KMS-11 (cell line): Measurements from ENCODE around the gene LITAF.
"Not testable (repeated sequence)": the region's sequence is repeated elsewhere in the genome, so short reads cannot be mapped to it uniquely, and the experiment has no call there.

Source experiments
- H2AFZ ChIP-seq: fragments of 200-600 bp; sonication (generic); 2 replicates; pipeline ENCODE4 v1.6.1; 2016; ENCODE audit warnings: antibody characterized with exemption, mixed run types, low read depth
- H3K27ac ChIP-seq: fragments of 200-600 bp; sonication (generic); 2 replicates; pipeline ENCODE4 v1.6.1; 2016; ENCODE audit warnings: mild to moderate bottlenecking, mixed run types
- H3K27me3 ChIP-seq: fragments of 200-600 bp; sonication (generic); 2 replicates; pipeline ENCODE4 v1.6.1; 2017; ENCODE audit warnings: mild to moderate bottlenecking, low read depth, mixed run types, moderate library complexity; ENCODE audit not compliant: insufficient read depth
- H3K36me3 ChIP-seq: fragments of 200-600 bp; sonication (generic); 2 replicates; pipeline ENCODE4 v1.6.1; 2017; ENCODE audit warnings: mild to moderate bottlenecking, mixed run types; ENCODE audit not compliant: insufficient read depth
- H3K4me1 ChIP-seq: fragments of 200-600 bp; sonication (generic); 2 replicates; pipeline ENCODE4 v1.6.1; 2016; ENCODE audit warnings: mild to moderate bottlenecking, low read depth, mixed run types; ENCODE audit not compliant: poor library complexity, severe bottlenecking
- H3K4me2 ChIP-seq: fragments of 200-600 bp; sonication (generic); 2 replicates; pipeline ENCODE4 v1.7.0; 2016; ENCODE audit warnings: mild to moderate bottlenecking, mixed run types
- H3K4me3 ChIP-seq: fragments of 200-600 bp; sonication (generic); IDR thresholded peaks from 2 replicates; pipeline ENCODE4 v1.6.1; 2017; ENCODE audit warnings: low read depth, low read length, mixed read lengths; ENCODE audit not compliant: insufficient read depth
- H3K79me2 ChIP-seq: fragments of 200-600 bp; sonication (generic); 2 replicates; pipeline ENCODE4 v1.6.1; 2016; ENCODE audit warnings: low read depth, mixed run types; ENCODE audit not compliant: insufficient read depth
- H3K9ac ChIP-seq: fragments of 200-600 bp; sonication (generic); 2 replicates; pipeline ENCODE4 v1.6.1; 2016; ENCODE audit warnings: mild to moderate bottlenecking, mixed run types
- H4K20me1 ChIP-seq: fragments of 200-600 bp; sonication (generic); 2 replicates; pipeline ENCODE4 v1.6.1; 2016; ENCODE audit warnings: mild to moderate bottlenecking, mixed run types; ENCODE audit not compliant: insufficient read depth
- TF ChIP-seq, protein P1 (sequence below): fragments of 200-600 bp; sonication (generic); conservative IDR thresholded peaks from 2 replicates; pipeline ENCODE4 v1.6.1; 2017; ENCODE audit warnings: low read depth, mild to moderate bottlenecking, antibody characterized with exemption, low read length, moderate library complexity, mixed read lengths

Gene LITAF

DNA sequence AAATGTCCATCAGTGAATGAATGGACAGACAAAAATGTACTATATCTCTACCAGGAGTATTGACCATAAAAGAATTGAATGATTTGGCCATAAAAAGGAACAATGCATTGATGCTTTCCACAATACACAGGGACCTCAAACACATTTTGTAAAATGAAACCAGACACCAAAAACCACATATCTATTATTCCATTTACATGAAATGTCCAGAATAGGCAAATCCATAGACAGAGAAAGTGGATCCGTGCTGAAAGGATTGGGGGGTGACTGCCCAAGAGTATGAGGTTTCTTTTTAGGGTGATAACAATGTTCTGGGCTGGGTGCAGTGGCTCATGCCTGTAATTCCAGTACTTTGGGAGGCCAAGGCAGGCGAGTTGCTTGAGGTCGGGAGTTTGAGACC lies 6.9 kb upstream of the LITAF start:
- no peaks in the 10 kb centered on the region for H3K36me3 ChIP-seq
- peaks cover 14% of the 10 kb centered on the region for H3K4me1 ChIP-seq
- no peak overlapping the region for H3K4me2 ChIP-seq
- H3K9ac ChIP-seq = no peak overlapping the region
- H4K20me1 ChIP-seq = no peaks in the 10 kb centered on the region
- no peak overlapping the region for H3K27ac ChIP-seq
- H3K4me3 ChIP-seq = no peak overlapping the region
- no peak overlapping the region for H2AFZ ChIP-seq
- H3K79me2 ChIP-seq = no peaks in the 10 kb centered on the region
- TF ChIP-seq, protein P1, sequence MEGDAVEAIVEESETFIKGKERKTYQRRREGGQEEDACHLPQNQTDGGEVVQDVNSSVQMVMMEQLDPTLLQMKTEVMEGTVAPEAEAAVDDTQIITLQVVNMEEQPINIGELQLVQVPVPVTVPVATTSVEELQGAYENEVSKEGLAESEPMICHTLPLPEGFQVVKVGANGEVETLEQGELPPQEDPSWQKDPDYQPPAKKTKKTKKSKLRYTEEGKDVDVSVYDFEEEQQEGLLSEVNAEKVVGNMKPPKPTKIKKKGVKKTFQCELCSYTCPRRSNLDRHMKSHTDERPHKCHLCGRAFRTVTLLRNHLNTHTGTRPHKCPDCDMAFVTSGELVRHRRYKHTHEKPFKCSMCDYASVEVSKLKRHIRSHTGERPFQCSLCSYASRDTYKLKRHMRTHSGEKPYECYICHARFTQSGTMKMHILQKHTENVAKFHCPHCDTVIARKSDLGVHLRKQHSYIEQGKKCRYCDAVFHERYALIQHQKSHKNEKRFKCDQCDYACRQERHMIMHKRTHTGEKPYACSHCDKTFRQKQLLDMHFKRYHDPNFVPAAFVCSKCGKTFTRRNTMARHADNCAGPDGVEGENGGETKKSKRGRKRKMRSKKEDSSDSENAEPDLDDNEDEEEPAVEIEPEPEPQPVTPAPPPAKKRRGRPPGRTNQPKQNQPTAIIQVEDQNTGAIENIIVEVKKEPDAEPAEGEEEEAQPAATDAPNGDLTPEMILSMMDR = no peak
- H3K27me3 ChIP-seq = 0 out of 2 replicates have a peak, but pooled peaks cover 3% of the 10 kb centered on the region

DNA sequence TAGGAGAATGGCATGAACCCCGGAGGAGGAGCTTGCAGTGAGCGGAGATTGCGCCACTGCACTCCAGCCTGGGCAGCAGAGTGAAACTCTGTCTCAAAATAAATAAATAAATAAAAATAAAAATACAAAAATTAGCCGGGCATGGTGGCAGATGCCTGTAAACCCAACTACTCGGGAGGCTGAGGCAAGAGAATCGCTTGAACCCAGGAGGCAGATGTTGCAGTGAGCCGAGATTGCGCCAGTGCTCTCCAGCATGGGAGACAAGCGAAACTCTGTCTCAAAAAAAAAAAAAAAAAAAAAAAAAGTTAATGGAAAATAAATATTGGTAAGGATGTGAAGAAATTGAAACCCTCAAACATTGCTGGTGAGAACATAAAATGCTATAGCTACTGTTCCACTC lies 6.4 kb upstream of the LITAF start:
- not testable (repeated sequence) for H3K4me3 ChIP-seq, H3K9ac ChIP-seq, H2AFZ ChIP-seq, H3K79me2 ChIP-seq, H4K20me1 ChIP-seq, H3K4me2 ChIP-seq, H3K36me3 ChIP-seq, H3K27me3 ChIP-seq, H3K27ac ChIP-seq
- H3K4me1 ChIP-seq = peaks cover 16% of the 10 kb centered on the region

DNA sequence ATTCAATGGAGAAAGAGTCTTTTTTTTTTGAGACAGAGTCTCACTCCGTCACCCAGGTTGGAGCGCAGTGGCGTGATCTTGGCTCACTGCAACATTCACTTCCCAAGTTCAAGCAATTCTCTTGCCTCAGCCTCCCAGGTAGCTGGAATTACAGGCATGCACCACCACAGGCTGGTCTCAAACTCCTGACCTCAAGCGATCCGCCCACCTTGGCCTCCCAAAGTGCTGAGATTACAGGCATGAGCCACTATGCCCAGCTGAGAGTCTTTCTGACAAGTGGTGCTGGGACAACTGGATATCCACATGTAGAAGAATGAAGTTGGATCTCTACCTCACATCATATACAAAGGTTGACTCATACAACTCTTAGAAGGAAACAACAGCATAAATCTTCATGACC lies 4.9 kb upstream of the LITAF start:
- H3K79me2 ChIP-seq, H3K27me3 ChIP-seq: not testable (repeated sequence)

DNA sequence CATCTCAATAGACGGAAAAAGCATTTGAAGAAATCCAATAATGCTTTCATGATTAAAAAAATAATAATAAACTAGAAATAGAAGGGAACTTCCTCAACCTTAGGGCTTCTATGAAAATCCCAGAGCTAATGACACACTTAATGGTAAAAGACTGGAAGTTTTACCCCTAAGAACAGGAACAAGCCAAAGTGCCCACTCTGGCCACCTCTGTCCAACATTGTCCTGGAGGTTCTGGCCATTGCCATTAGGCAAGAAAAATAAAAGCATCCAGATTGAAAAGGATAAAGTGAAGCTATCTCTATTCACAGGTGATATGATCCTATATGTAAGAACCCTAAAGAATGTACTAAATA lies 2.5 kb upstream of the LITAF start:
- H3K4me2 ChIP-seq = no peak overlapping the region
- TF ChIP-seq, protein P1 = no peak
- no peak overlapping the region for H3K4me3 ChIP-seq

More for the DNA sequence above, 4.9 kb upstream of the LITAF start:
- not testable (repeated sequence) for H4K20me1 ChIP-seq, H2AFZ ChIP-seq, H3K4me3 ChIP-seq, H3K27ac ChIP-seq, H3K9ac ChIP-seq, H3K4me2 ChIP-seq, H3K36me3 ChIP-seq
- peaks cover 25% of the 10 kb centered on the region for H3K4me1 ChIP-seq

DNA sequence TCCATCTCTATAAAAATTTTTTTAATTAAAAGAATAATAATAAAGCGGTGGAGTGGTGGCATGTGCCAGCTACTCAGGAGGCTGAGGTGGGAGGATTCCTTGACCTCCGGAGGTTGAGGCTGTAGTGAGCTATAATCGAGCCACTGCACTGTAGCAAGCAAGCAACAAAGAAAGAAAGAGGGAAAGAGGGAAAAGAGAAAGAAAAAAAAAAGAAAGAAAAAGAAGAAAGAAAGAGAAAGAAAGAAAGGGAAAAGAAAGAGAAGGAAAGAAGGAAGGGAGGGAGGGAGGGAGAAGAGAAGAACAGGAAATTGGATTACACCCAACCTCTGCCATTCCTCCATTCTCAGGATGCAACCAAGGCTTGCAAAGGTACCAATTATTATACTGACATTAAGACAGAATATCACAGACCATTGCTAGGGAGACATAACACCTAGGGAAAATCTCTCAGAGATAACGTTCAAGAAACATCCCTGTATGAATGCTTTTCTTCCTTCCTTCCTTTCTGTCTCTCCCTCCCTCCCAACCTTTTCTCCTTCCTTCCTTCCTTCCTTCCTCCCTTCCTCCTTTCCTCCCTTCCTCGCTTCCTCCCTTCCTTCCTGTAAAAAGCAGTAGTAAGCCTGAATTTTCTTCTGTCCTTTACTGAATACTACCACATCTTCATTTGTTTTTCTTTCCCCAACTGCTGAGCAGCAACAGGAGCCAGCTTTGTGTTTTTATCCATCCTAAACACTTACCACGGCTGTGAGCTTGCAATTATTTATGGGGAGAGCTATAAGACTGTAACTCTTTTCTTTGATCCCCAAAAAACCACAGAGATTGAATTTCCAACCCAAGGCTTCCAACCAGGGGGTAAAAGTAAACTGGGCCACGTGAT lies 1.8 kb upstream of the LITAF start:
- no peak overlapping the region for H2AFZ ChIP-seq
- no peaks in the 10 kb centered on the region for H3K36me3 ChIP-seq
- H3K4me3 ChIP-seq = no peak overlapping the region
- no peak overlapping the region for H3K9ac ChIP-seq
- H3K27me3 ChIP-seq = 0 out of 2 replicates have a peak, but pooled peaks cover 3% of the 10 kb centered on the region
- no peaks in the 10 kb centered on the region for H4K20me1 ChIP-seq
- TF ChIP-seq, protein P1 = no peak
- H3K4me1 ChIP-seq = peaks cover 34% of the 10 kb centered on the region
- H3K79me2 ChIP-seq = peaks cover 12% of the 10 kb centered on the region; the same call in 1 of the 2 replicates
- H3K27ac ChIP-seq = no peak overlapping the region
- no peak overlapping the region for H3K4me2 ChIP-seq

More for the DNA sequence above, 2.5 kb upstream of the LITAF start:
- H3K36me3 ChIP-seq = no peaks in the 10 kb centered on the region
- peaks cover 12% of the 10 kb centered on the region; the same call in 1 of the 2 replicates for H3K79me2 ChIP-seq
- H3K27ac ChIP-seq = no peak overlapping the region
- H3K9ac ChIP-seq = no peak overlapping the region
- peaks cover 36% of the 10 kb centered on the region for H3K4me1 ChIP-seq
- H3K27me3 ChIP-seq = 0 out of 2 replicates have a peak, but pooled peaks cover 3% of the 10 kb centered on the region
- no peaks in the 10 kb centered on the region for H4K20me1 ChIP-seq
- no peak overlapping the region for H2AFZ ChIP-seq
